Neuron (in vitro differentiated cells): ENCODE results near the gene CD52.
"Not testable (repeated sequence)": the region's sequence is repeated elsewhere in the genome, so short reads cannot be mapped to it uniquely, and the experiment has no call there.

Experiments used
- H2AFZ ChIP-seq: one replicate; pipeline ENCODE4 v1.6.1; 2013; ENCODE audit warnings: low read depth, mild to moderate bottlenecking, inconsistent platforms, low read length, moderate library complexity
- H3K27me3 ChIP-seq: one replicate; pipeline ENCODE4 v1.6.1; 2013; ENCODE audit warnings: low read length; ENCODE audit not compliant: insufficient read depth
- H3K36me3 ChIP-seq: one replicate; pipeline ENCODE4 v1.6.1; 2013; ENCODE audit warnings: low read length; ENCODE audit not compliant: insufficient read depth
- H3K4me1 ChIP-seq: one replicate; pipeline ENCODE4 v1.6.1; 2013; ENCODE audit warnings: low read length; ENCODE audit not compliant: insufficient read depth
- H3K4me3 ChIP-seq: 2 replicates; pipeline ENCODE4 v1.5.1; 2013; ENCODE audit warnings: mild to moderate bottlenecking, low read length, moderate library complexity
- H3K9me3 ChIP-seq: one replicate; pipeline ENCODE4 v1.6.1; 2013; ENCODE audit warnings: low read length

The CD52 gene

GRCh38 chr1:26320896-26321295, 3.1 kb downstream of the CD52 start:
- Histone ChIP-seq H3K4me3 (no peak overlapping the region), H3K36me3 (no peaks in the 10 kb centered on the region), H2AFZ (no peak overlapping the region), H3K9me3 (no peaks in the 10 kb centered on the region), H3K27me3 (no peaks in the 10 kb centered on the region), H3K4me1 (peaks cover 2% of the 10 kb centered on the region)

- Histone ChIP-seq H3K27me3 (no peaks in the 10 kb centered on the region), H3K36me3 (no peaks in the 10 kb centered on the region), H3K4me3 (no peak overlapping the region), H3K9me3 (no peaks in the 10 kb centered on the region), H3K4me1 (peaks cover 2% of the 10 kb centered on the region), H2AFZ (no peak overlapping the region)
These were observed 3.7 kb downstream of the CD52 start for GRCh38 chr1:26321315-26322041.

- no peak overlapping the region for H3K4me3 ChIP-seq
- no peaks in the 10 kb centered on the region for H3K36me3 ChIP-seq
- H2AFZ ChIP-seq: no peak overlapping the region
These were observed 4.2 kb downstream of the CD52 start for GRCh38 chr1:26322042-26322331.

GRCh38 chr1:26323382-26323781, 5.6 kb downstream of the CD52 start:
- H3K4me1 ChIP-seq: peaks cover 5% of the 10 kb centered on the region
- no peak overlapping the region for H2AFZ ChIP-seq
- no peaks in the 10 kb centered on the region for H3K9me3 ChIP-seq
- H3K4me3 ChIP-seq: no peak overlapping the region
- no peaks in the 10 kb centered on the region for H3K27me3 ChIP-seq
- no peaks in the 10 kb centered on the region for H3K36me3 ChIP-seq

More at GRCh38 chr1:26322042-26322331, 4.2 kb downstream of the CD52 start:
- Histone ChIP-seq H3K4me1 (peaks cover 2% of the 10 kb centered on the region), H3K9me3 (no peaks in the 10 kb centered on the region), H3K27me3 (no peaks in the 10 kb centered on the region)

- H3K27me3 ChIP-seq: no peaks in the 10 kb centered on the region
- no peaks in the 10 kb centered on the region for H3K36me3 ChIP-seq
- H3K4me3 ChIP-seq: no peak overlapping the region
- H3K4me1 ChIP-seq: peaks cover 5% of the 10 kb centered on the region
- no peak overlapping the region for H2AFZ ChIP-seq
- H3K9me3 ChIP-seq: no peaks in the 10 kb centered on the region
These were observed 6.8 kb downstream of the CD52 start for GRCh38 chr1:26324550-26324949.

- Histone ChIP-seq H2AFZ (no peak overlapping the region), H3K4me3 (no peak overlapping the region), H3K36me3 (no peaks in the 10 kb centered on the region), H3K4me1 (peaks cover 3% of the 10 kb centered on the region), H3K9me3 (no peaks in the 10 kb centered on the region), H3K27me3 (no peaks in the 10 kb centered on the region)
These were observed 10.2 kb downstream of the CD52 start for GRCh38 chr1:26327956-26328362.

GRCh38 chr1:26328597-26328996, 10.8 kb downstream of the CD52 start:
- H3K4me1 ChIP-seq: peaks cover 3% of the 10 kb centered on the region
- H3K4me3 ChIP-seq: no peak overlapping the region

GRCh38 chr1:26329380-26329779, 11.6 kb downstream of the CD52 start:
- not testable (repeated sequence) for H3K4me3 ChIP-seq, H3K27me3 ChIP-seq, H2AFZ ChIP-seq, H3K9me3 ChIP-seq, H3K4me1 ChIP-seq, H3K36me3 ChIP-seq

More at GRCh38 chr1:26328597-26328996, 10.8 kb downstream of the CD52 start:
- H3K9me3 ChIP-seq: no peaks in the 10 kb centered on the region
- H3K27me3 ChIP-seq: no peaks in the 10 kb centered on the region
- H3K36me3 ChIP-seq: no peaks in the 10 kb centered on the region
- H2AFZ ChIP-seq: no peak overlapping the region

- Histone ChIP-seq H3K4me1 (peaks cover 3% of the 10 kb centered on the region), H3K36me3 (no peaks in the 10 kb centered on the region), H2AFZ (no peak overlapping the region), H3K27me3 (no peaks in the 10 kb centered on the region), H3K9me3 (no peaks in the 10 kb centered on the region), H3K4me3 (no peak overlapping the region)
These were observed 12.5 kb downstream of the CD52 start for GRCh38 chr1:26330276-26330675.

GRCh38 chr1:26333312-26333711, 15.6 kb downstream of the CD52 start:
- not testable (repeated sequence) for H3K27me3 ChIP-seq, H2AFZ ChIP-seq, H3K4me3 ChIP-seq, H3K4me1 ChIP-seq, H3K36me3 ChIP-seq, H3K9me3 ChIP-seq

- H3K4me3 ChIP-seq: no peak overlapping the region
- H3K27me3 ChIP-seq: no peaks in the 10 kb centered on the region
- H2AFZ ChIP-seq: no peak overlapping the region
- no peaks in the 10 kb centered on the region for H3K9me3 ChIP-seq
- no peaks in the 10 kb centered on the region for H3K36me3 ChIP-seq
- no peaks in the 10 kb centered on the region for H3K4me1 ChIP-seq
These were observed 18.2 kb downstream of the CD52 start for GRCh38 chr1:26335774-26336476.

GRCh38 chr1:26336477-26337205, 18.9 kb downstream of the CD52 start:
- no peaks in the 10 kb centered on the region for H3K27me3 ChIP-seq
- H3K4me3 ChIP-seq: no peak overlapping the region
- H2AFZ ChIP-seq: no peak overlapping the region

GRCh38 chr1:26337206-26337535, 19.4 kb downstream of the CD52 start:
- Histone ChIP-seq H2AFZ (no peak overlapping the region), H3K27me3 (no peaks in the 10 kb centered on the region), H3K4me3 (no peak overlapping the region), H3K4me1 (no peaks in the 10 kb centered on the region), H3K9me3 (no peaks in the 10 kb centered on the region), H3K36me3 (no peaks in the 10 kb centered on the region)

More at GRCh38 chr1:26336477-26337205, 18.9 kb downstream of the CD52 start:
- Histone ChIP-seq H3K36me3 (no peaks in the 10 kb centered on the region), H3K4me1 (no peaks in the 10 kb centered on the region), H3K9me3 (no peaks in the 10 kb centered on the region)
